Hematopoietic multipotent progenitor cell treated with erythropoietin and hydrocortisone succinate and interleukin-3 and kit ligand, for 4 days (in vitro differentiated cells): Measurements from ENCODE around the gene SHISAL1.

Source experiments
- DNase-seq: peaks from one replicate; pipeline ENCODE4 v3.0.0-alpha.2; 2015

The SHISAL1 gene

GRCh38 chr22:44312766-44313165 is at the start of gene SHISAL1:
TSS of gene SHISAL1 (minus strand) at chr22:44312951. CDS start at chr22:44300945, 12,006 bp downstream.
- DNase-seq: no peak

- no peak for DNase-seq
Measured at GRCh38 chr22:44361391-44362126, 48.8 kb upstream of the SHISAL1 start.

- DNase-seq: no peak
Measured at GRCh38 chr22:44360668-44361381, 48.1 kb upstream of the SHISAL1 start.

GRCh38 chr22:44360306-44360667 is 47.5 kb upstream of the SHISAL1 start:
- no peak for DNase-seq

- DNase-seq: no peak
Measured at GRCh38 chr22:44359496-44360110, 46.9 kb upstream of the SHISAL1 start.

GRCh38 chr22:44358709-44359440 is 46.1 kb upstream of the SHISAL1 start:
- DNase-seq: no peak

- DNase-seq: no peak
Measured at GRCh38 chr22:44357966-44358465, 45.3 kb upstream of the SHISAL1 start.

- peak; percentile 16 for DNase-seq
Measured at GRCh38 chr22:44357296-44357965, 44.7 kb upstream of the SHISAL1 start.

GRCh38 chr22:44355716-44356070 is 42.9 kb upstream of the SHISAL1 start:
- no peak for DNase-seq

- DNase-seq: no peak
Measured at GRCh38 chr22:44354288-44354687, 41.5 kb upstream of the SHISAL1 start.

GRCh38 chr22:44353041-44353440 is 40.3 kb upstream of the SHISAL1 start:
- DNase-seq: no peak

- no peak for DNase-seq
Measured at GRCh38 chr22:44352378-44353035, 39.8 kb upstream of the SHISAL1 start.

GRCh38 chr22:44351685-44352377 is 39.1 kb upstream of the SHISAL1 start:
- DNase-seq: peak; percentile 57

GRCh38 chr22:44351037-44351436 is 38.3 kb upstream of the SHISAL1 start:
- DNase-seq: no peak

- no peak for DNase-seq
Measured at GRCh38 chr22:44349594-44349993, 36.8 kb upstream of the SHISAL1 start.

GRCh38 chr22:44348971-44349560 is 36.3 kb upstream of the SHISAL1 start:
- DNase-seq: no peak

- no peak for DNase-seq
Measured at GRCh38 chr22:44347549-44347948, 34.8 kb upstream of the SHISAL1 start.

GRCh38 chr22:44347080-44347479 is 34.3 kb upstream of the SHISAL1 start:
- no peak for DNase-seq

- DNase-seq: no peak
Measured at GRCh38 chr22:44345872-44346271, 33.1 kb upstream of the SHISAL1 start.

- no peak for DNase-seq
Measured at GRCh38 chr22:44344407-44344806, 31.7 kb upstream of the SHISAL1 start.

GRCh38 chr22:44342347-44342956 is 29.7 kb upstream of the SHISAL1 start:
- no peak for DNase-seq
